ENCODE data around the gene DSPP.

GRCh38 chr4:87644286-87644685 lies 36.0 kb downstream of the DSPP start:
- TF ChIP-seq EP300 (IDR thresholded peaks at IDR 0.05) (no peak), POLR2A (IDR thresholded peaks at IDR 0.05) (no peak), CTCF (IDR thresholded peaks at IDR 0.05) (no peak)

Data from tibial nerve (tissue), 4 donors.